Liver (tissue), 9 donors: ENCODE results near the gene PTPRH. TPM values are rescaled to one million over a fixed set of nuclear protein-coding genes. Genes with fewer than 3 reads are reported as not detected.

Experiments used
- DNase-seq: peaks from one replicate; pipeline ENCODE4 v3.0.0-alpha.2; 2017; ENCODE audit warnings: low spot score
- H3K27ac ChIP-seq, 2 donors: one replicate each; pipeline ENCODE4 v1.7.0; 2013; ENCODE audit warnings: inconsistent platforms in 2 of 2, low read length in 2 of 2, control low read depth in 1 of 2, low read depth in 1 of 2, mild to moderate bottlenecking in 1 of 2
- H3K27me3 ChIP-seq, 4 donors: one replicate each; pipeline versions ENCODE4 v1.6.1 to v1.7.0; 2013; ENCODE audit warnings: low read length in 3 of 4, inconsistent platforms in 1 of 4, mild to moderate bottlenecking in 1 of 4, moderate library complexity in 1 of 4; ENCODE audit not compliant: control insufficient read depth in 4 of 4, insufficient read depth in 4 of 4
- H3K36me3 ChIP-seq, 4 donors: one replicate each; pipeline versions ENCODE4 v1.6.1 to v1.7.0; 2013; ENCODE audit warnings: low read length in 3 of 4, mild to moderate bottlenecking in 3 of 4, low read depth in 1 of 4, moderate library complexity in 1 of 4; ENCODE audit not compliant: control insufficient read depth in 4 of 4, insufficient read depth in 3 of 4
- H3K4me1 ChIP-seq, 4 donors: one replicate each; pipeline versions ENCODE4 v1.6.1 to v1.7.0; 2013; ENCODE audit warnings: low read length in 3 of 4, mild to moderate bottlenecking in 3 of 4, moderate library complexity in 1 of 4; ENCODE audit not compliant: control insufficient read depth in 4 of 4, insufficient read depth in 4 of 4
- H3K4me3 ChIP-seq, 3 donors: one replicate each; pipeline versions ENCODE4 v1.6.1 to v1.7.0; 2013; ENCODE audit warnings: low read length in 3 of 3, control low read depth in 1 of 3, low read depth in 1 of 3, mild to moderate bottlenecking in 1 of 3
- H3K9ac ChIP-seq, 2 donors: one replicate each; pipeline ENCODE4 v1.7.0; 2013; ENCODE audit warnings: low read length in 2 of 2, mild to moderate bottlenecking in 2 of 2, moderate library complexity in 2 of 2, control low read depth in 1 of 2, low read depth in 1 of 2
- H3K9me3 ChIP-seq, 4 donors: one replicate each; pipeline versions ENCODE4 v1.6.1 to v1.7.0; 2013; ENCODE audit warnings: low read length in 3 of 4; ENCODE audit not compliant: control insufficient read depth in 4 of 4
- ATF3 ChIP-seq: IDR thresholded peaks from 2 replicates; pipeline ENCODE4 v1.6.1; 2016; ENCODE audit warnings: antibody characterized with exemption
- CTCF ChIP-seq: fragments of 150-350 bp; IDR thresholded peaks from 2 replicates; pipeline ENCODE4 v1.5.1; 2017; ENCODE audit warnings: improper control_type of control experiment, low read depth, low read length; ENCODE audit not compliant: missing input control
- EGR1 ChIP-seq, 2 donors: IDR thresholded peaks; 2 replicates each; pipeline ENCODE4 v1.6.1; 2016 to 2018; ENCODE audit warnings: antibody characterized with exemption in 2 of 2, low read depth in 2 of 2
- FOXA1 ChIP-seq: IDR thresholded peaks from 2 replicates; pipeline ENCODE4 v1.6.1; 2016; ENCODE audit warnings: antibody characterized with exemption
- FOXA2 ChIP-seq: IDR thresholded peaks from 2 replicates; pipeline ENCODE4 v1.6.1; 2016; ENCODE audit warnings: antibody characterized with exemption
- GABPA ChIP-seq, 2 donors: IDR thresholded peaks in 1 of 2; conservative IDR thresholded peaks in 1 of 2; 2 replicates each; pipeline ENCODE4 v1.6.1; 2016; ENCODE audit warnings: antibody characterized with exemption in 2 of 2, mild to moderate bottlenecking in 1 of 2, moderate library complexity in 1 of 2
- HNF4A ChIP-seq, 2 donors: conservative IDR thresholded peaks; 2 replicates each; pipeline ENCODE4 v1.6.1; 2016; ENCODE audit warnings: antibody characterized with exemption in 2 of 2, mild to moderate bottlenecking in 2 of 2
- HNF4G ChIP-seq: IDR thresholded peaks from 2 replicates; pipeline ENCODE4 v1.6.1; 2016; ENCODE audit warnings: antibody characterized with exemption
- JUND ChIP-seq, 2 donors: IDR thresholded peaks; 2 replicates each; pipeline ENCODE4 v1.6.1; 2016; ENCODE audit warnings: antibody characterized with exemption in 2 of 2
- MAX ChIP-seq: IDR thresholded peaks from 2 replicates; pipeline ENCODE4 v1.6.1; 2016; ENCODE audit warnings: antibody characterized with exemption
- NR2F2 ChIP-seq: IDR thresholded peaks from 2 replicates; pipeline ENCODE4 v1.6.1; 2016; ENCODE audit warnings: antibody characterized with exemption
- RAD21 ChIP-seq, 2 donors: IDR thresholded peaks; 2 replicates each; pipeline ENCODE4 v1.6.1; 2016; ENCODE audit warnings: antibody characterized with exemption in 2 of 2, mild to moderate bottlenecking in 2 of 2
- REST ChIP-seq: IDR thresholded peaks from 2 replicates; pipeline ENCODE4 v1.6.1; 2016; ENCODE audit warnings: antibody characterized with exemption, mild to moderate bottlenecking
- RXRA ChIP-seq, 2 donors: IDR thresholded peaks; 2 replicates each; pipeline ENCODE4 v1.6.1; 2017 to 2018; ENCODE audit warnings: antibody characterized with exemption in 2 of 2, mild to moderate bottlenecking in 1 of 2
- SP1 ChIP-seq: IDR thresholded peaks from 2 replicates; pipeline ENCODE4 v1.6.1; 2018; ENCODE audit warnings: antibody characterized with exemption, mild to moderate bottlenecking
- TAF1 ChIP-seq: conservative IDR thresholded peaks from 2 replicates; pipeline ENCODE4 v1.6.1; 2016; ENCODE audit warnings: antibody characterized with exemption, mild to moderate bottlenecking
- YY1 ChIP-seq: IDR thresholded peaks from 2 replicates; pipeline ENCODE4 v1.6.1; 2016; ENCODE audit warnings: antibody characterized with exemption, mild to moderate bottlenecking
- ZBTB33 ChIP-seq: IDR thresholded peaks from 2 replicates; pipeline ENCODE4 v1.6.1; 2016; ENCODE audit warnings: antibody characterized with exemption
- WGBS: extraction: QIAGEN DNeasy Blood & Tissue Kit; methylation state at CpG from one replicate; pipeline ENCODE4 v1.1.7; 2013; 5-methylcytosine and 5-hydroxymethylcytosine counted together
- polyA plus RNA-seq, 2 donors: library from polyadenylated mRNA; stranded (reverse) in 1 of 2; unstranded in 1 of 2; fragments of 200-250 nt in 1 of 2; fragments of >200 nt in 1 of 2; fragmentation: Nextera tagmentation in 1 of 2; extraction: Ambion mirVana in 1 of 2; gene quantifications; one replicate each; pipeline versions ENCODE4 v1.2.1 to v1.2.3, GENCODE V29; 2013 to 2015
- total RNA-seq, 2 donors: library from RNA; depleted of rRNA; stranded (reverse); fragments of >200 nt; gene quantifications; one replicate each; pipeline ENCODE4 v1.2.3, GENCODE V29; 2014
- donor health status: healthy.
- donor health status: healthy.
- donor health status: healthy.
- donor health status: healthy.
- donor health status: healthy.

Gene PTPRH
- total and polyA plus RNA-seq, 4 donors, result 3.1 to 20.4 (median 11.4) TPM

GRCh38 chr19:55193481-55193880 lies 15.8 kb downstream of the PTPRH start (continued):
- no peak for TF ChIP-seq EGR1 (IDR thresholded peaks at IDR 0.05; ENCODE audit: low read depth in 2 of 2)

GRCh38 chr19:55189403-55189835 lies 19.9 kb downstream of the PTPRH start:
- Histone ChIP-seq H3K9me3 (no peaks in the 10 kb centered on the region), H3K4me3 (no peak overlapping the region), H3K9ac (no peak overlapping the region), H3K36me3 (peaks cover 0 to 5% (median 0%) of the 10 kb centered on the region in 4 donors), H3K27ac (no peak overlapping the region), H3K27me3 (no peaks in the 10 kb centered on the region), H3K4me1 (no peaks in the 10 kb centered on the region)
- DNase-seq, result no peak
- 82% methylated on average over 15 of the region's 15 CpGs for WGBS
- TF ChIP-seq EGR1 (IDR thresholded peaks at IDR 0.05; ENCODE audit: low read depth in 2 of 2) (no peak), RXRA (IDR thresholded peaks at IDR 0.05) (no peak), YY1 (no peak), CTCF (no peak), TAF1 (no peak), ATF3 (no peak), GABPA (IDR thresholded peaks at IDR 0.05 in 1 of 2, conservative IDR thresholded peaks at IDR 0.05 in 1 of 2) (no peak)

- Histone ChIP-seq H3K4me3 (no peak overlapping the region), H3K4me1 (no peaks in the 10 kb centered on the region), H3K27ac (no peak overlapping the region), H3K9ac (no peak overlapping the region), H3K9me3 (no peaks in the 10 kb centered on the region), H3K27me3 (peaks cover 0 to 2% (median 0%) of the 10 kb centered on the region in 4 donors), H3K36me3 (peaks cover 0 to 5% (median 0%) of the 10 kb centered on the region in 4 donors)
- no peak for DNase-seq
- no peak for TF ChIP-seq MAX
- TF ChIP-seq YY1, result no peak
- TF ChIP-seq HNF4A (conservative IDR thresholded peaks at IDR 0.05), result no peak
- no peak for TF ChIP-seq JUND (IDR thresholded peaks at IDR 0.05)
- no peak for TF ChIP-seq FOXA1
- no peak for TF ChIP-seq ATF3
- no peak for TF ChIP-seq ZBTB33
- no peak for TF ChIP-seq NR2F2
- TF ChIP-seq EGR1 (IDR thresholded peaks at IDR 0.05; ENCODE audit: low read depth in 2 of 2), result no peak
- no peak for TF ChIP-seq CTCF
- no peak for TF ChIP-seq FOXA2
- no peak for TF ChIP-seq REST
- no peak for TF ChIP-seq GABPA (IDR thresholded peaks at IDR 0.05 in 1 of 2, conservative IDR thresholded peaks at IDR 0.05 in 1 of 2)
- TF ChIP-seq SP1, result no peak
- no peak for TF ChIP-seq TAF1
- no peak for TF ChIP-seq RAD21 (IDR thresholded peaks at IDR 0.05)
- TF ChIP-seq RXRA (IDR thresholded peaks at IDR 0.05), result no peak
- no peak for TF ChIP-seq HNF4G
- WGBS, result 74% methylated on average over 8 of the region's 8 CpGs
Observed at GRCh38 chr19:55188625-55189024, 20.7 kb downstream of the PTPRH start.
